Neural crest cell (in vitro differentiated cells): ENCODE measurements around the gene SMIM14. TPM values are rescaled to one million over a fixed set of nuclear protein-coding genes. Genes with fewer than 3 reads are reported as not detected.

Experiments
- DNase-seq: peaks from one replicate; pipeline ENCODE4 v3.0.0; 2021; ENCODE audit warnings: low read depth, mixed read lengths, low spot score
- H3K27ac Mint-ChIP-seq: one replicate; pipeline ENCODE4 v1.8.0; 2021; ENCODE audit warnings: mild to moderate bottlenecking, mixed read lengths; ENCODE audit not compliant: unreplicated experiment
- H3K27me3 Mint-ChIP-seq: 2 replicates; pipeline ENCODE4 v1.8.0; 2021; ENCODE audit warnings: low read depth, mild to moderate bottlenecking, mixed read lengths
- H3K36me3 Mint-ChIP-seq: 2 replicates; pipeline ENCODE4 v1.8.0; 2021; ENCODE audit warnings: low read depth, mild to moderate bottlenecking, mixed read lengths
- H3K4me1 Mint-ChIP-seq: 2 replicates; pipeline ENCODE4 v1.8.0; 2021; ENCODE audit warnings: mixed read lengths
- H3K4me3 Mint-ChIP-seq: one replicate; pipeline ENCODE4 v1.8.0; 2021; ENCODE audit warnings: mild to moderate bottlenecking, mixed read lengths
- H3K9me3 Mint-ChIP-seq: 2 replicates; pipeline ENCODE4 v1.8.0; 2021; ENCODE audit warnings: mixed read lengths
- total RNA-seq: library from RNA; stranded (reverse); gene quantifications from 2 replicates; pipeline ENCODE4 v1.2.1, GENCODE V29; 2021
- TF ChIP-seq, protein P1 (sequence below): fragments of 200-600 bp; sonication (generic); conservative IDR thresholded peaks from 2 replicates; pipeline ENCODE4 v1.5.0; 2021; ENCODE audit warnings: antibody characterized with exemption, mild to moderate bottlenecking

SMIM14 gene
- total RNA-seq, 1 donor from 2014 or later = 7.9 TPM

DNA sequence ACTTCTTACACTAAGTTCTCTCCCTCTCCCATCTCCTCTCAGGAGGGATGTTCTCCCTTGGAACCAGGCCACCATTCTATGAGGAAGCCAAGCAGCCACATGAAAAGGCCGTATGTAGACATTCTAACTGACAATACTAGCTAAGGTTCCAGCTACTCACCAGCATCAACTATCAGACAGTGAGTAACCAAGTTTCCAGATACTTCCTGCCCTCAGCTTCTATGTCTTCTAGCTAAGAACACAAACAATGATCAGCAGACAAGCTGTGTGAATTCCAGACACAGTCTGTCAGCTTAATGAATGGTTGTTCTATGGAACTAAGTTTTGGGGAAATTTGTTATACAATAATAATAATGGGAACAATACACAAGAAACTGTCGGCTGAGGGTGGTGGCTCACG is 50.8 kb downstream of the SMIM14 start:
- Mint-ChIP-seq H3K36me3 (no peaks in the 10 kb centered on the region), H3K27ac (peak overlapping the region; percentile 67), H3K27me3 (no peaks in the 10 kb centered on the region), H3K4me1 (no peaks in the 10 kb centered on the region), H3K9me3 (no peaks in the 10 kb centered on the region), H3K4me3 (no peak overlapping the region)
- no peak for DNase-seq
- TF ChIP-seq, protein P1, sequence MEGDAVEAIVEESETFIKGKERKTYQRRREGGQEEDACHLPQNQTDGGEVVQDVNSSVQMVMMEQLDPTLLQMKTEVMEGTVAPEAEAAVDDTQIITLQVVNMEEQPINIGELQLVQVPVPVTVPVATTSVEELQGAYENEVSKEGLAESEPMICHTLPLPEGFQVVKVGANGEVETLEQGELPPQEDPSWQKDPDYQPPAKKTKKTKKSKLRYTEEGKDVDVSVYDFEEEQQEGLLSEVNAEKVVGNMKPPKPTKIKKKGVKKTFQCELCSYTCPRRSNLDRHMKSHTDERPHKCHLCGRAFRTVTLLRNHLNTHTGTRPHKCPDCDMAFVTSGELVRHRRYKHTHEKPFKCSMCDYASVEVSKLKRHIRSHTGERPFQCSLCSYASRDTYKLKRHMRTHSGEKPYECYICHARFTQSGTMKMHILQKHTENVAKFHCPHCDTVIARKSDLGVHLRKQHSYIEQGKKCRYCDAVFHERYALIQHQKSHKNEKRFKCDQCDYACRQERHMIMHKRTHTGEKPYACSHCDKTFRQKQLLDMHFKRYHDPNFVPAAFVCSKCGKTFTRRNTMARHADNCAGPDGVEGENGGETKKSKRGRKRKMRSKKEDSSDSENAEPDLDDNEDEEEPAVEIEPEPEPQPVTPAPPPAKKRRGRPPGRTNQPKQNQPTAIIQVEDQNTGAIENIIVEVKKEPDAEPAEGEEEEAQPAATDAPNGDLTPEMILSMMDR = no peak

DNA sequence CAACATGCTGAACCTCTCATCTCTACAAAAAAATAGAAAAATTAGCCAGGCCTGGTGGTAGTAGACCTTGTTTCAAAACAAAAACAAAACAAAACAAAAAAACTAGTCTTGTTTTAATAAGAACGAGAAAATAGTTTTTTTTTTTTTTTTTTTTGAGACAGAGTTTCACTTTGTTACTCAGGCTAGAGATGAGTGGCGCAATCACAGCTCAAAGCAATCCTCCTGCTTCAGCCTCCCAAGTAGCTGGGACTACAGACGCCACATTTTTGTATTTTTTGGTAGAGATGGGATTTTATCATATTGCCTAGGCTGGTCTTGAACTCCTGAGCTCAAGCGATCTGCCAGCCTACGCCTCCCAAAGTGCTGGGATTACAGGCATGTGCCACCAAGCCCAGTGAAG is 63.7 kb downstream of the SMIM14 start:
- Mint-ChIP-seq H3K9me3 (no peaks in the 10 kb centered on the region), H3K4me1 (no peaks in the 10 kb centered on the region), H3K27ac (no peak overlapping the region), H3K27me3 (no peaks in the 10 kb centered on the region), H3K4me3 (no peak overlapping the region), H3K36me3 (no peaks in the 10 kb centered on the region)
- TF ChIP-seq, protein P1 = no peak
- no peak for DNase-seq

DNA sequence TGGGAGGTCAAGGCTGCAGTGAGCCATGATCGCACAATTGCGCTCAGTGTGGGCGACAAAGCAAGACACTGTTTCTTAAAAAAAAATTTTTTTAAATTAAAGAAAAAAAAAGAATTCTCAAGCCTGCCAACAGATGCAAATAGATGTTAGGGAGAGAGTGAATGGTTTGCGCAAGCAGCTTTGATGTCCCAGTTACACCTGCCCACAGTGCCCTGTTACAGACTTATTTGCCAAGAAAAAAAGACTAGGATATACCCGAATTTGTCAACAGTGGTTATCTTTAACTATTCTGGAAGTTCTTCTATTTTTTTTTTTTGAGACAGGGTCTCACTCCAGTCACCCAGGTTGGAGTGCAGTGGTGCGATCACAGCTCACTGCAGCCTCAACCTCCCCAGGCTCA is 67.2 kb downstream of the SMIM14 start:
- Mint-ChIP-seq H3K9me3 (no peaks in the 10 kb centered on the region), H3K4me1 (no peaks in the 10 kb centered on the region), H3K27me3 (no peaks in the 10 kb centered on the region), H3K36me3 (no peaks in the 10 kb centered on the region), H3K27ac (no peak overlapping the region), H3K4me3 (no peak overlapping the region)
- TF ChIP-seq, protein P1 = no peak
- DNase-seq = no peak

DNA sequence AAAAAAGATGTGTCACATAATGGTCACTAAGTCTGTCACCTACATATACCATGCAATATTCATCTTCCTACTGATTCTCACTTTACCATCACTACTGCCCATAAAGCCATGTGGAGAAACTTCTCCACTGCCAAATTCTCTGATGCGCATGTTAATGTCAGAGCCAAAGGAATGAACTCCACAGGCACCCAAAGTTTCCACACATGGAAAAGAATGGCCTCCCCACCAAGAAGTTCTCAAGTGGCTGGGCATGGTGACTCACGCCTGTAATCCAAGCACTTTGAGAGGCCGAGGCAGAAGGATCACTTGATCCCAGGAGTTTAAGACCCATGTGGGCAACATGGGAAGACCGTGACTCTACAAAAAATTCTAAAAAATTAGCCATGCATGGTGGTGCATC is 67.6 kb downstream of the SMIM14 start:
- H3K27ac Mint-ChIP-seq = no peak overlapping the region
- no peak for DNase-seq
- TF ChIP-seq, protein P1 = no peak
- no peak overlapping the region for H3K4me3 Mint-ChIP-seq
- H3K27me3 Mint-ChIP-seq = no peaks in the 10 kb centered on the region
- H3K36me3 Mint-ChIP-seq = peaks cover 3% of the 10 kb centered on the region
- H3K9me3 Mint-ChIP-seq = peaks cover 3% of the 10 kb centered on the region
- no peaks in the 10 kb centered on the region for H3K4me1 Mint-ChIP-seq

DNA sequence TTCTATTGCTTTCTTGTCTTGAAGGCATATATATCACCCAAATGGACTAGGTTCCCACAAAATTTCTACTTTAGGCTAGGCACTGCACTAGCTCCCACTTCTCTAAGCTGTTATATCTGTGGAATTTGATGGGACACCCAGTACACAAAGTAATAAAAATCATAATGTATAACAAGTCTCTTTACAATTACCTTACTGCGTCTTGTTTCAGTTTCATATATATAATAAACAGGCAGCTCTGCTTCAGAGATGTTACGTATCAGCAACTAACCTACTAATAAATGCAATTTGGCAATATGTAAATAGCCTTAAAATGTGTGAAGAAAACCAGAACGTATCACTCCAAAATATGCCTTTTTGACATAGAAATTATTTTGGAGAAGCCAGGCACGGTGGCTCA is 69.5 kb downstream of the SMIM14 start:
- Mint-ChIP-seq H3K9me3 (peaks cover 8% of the 10 kb centered on the region), H3K4me3 (no peak overlapping the region), H3K4me1 (no peaks in the 10 kb centered on the region), H3K27me3 (no peaks in the 10 kb centered on the region), H3K27ac (no peak overlapping the region), H3K36me3 (peaks cover 10% of the 10 kb centered on the region)
- DNase-seq = no peak
- TF ChIP-seq, protein P1 = no peak

DNA sequence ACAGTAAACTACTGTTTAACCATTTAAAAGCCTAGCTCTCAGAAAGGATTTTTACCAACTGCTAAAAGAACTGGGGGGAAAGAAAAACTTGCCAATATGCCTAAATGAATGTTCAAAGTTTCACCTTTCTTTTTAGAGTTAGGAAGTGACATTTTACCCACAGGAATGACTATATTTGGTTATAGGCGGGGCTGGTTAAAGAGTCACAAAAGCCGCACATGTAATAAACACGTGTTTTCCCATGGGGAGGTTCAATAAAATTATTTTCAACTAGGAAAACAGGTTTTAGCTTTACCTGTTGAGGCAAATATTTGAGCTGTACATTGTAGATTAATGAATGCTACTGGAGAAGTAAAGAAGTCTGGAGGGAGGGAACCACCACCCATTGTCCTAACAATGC is 69.9 kb downstream of the SMIM14 start:
- Mint-ChIP-seq H3K27ac (no peak overlapping the region), H3K9me3 (peaks cover 8% of the 10 kb centered on the region), H3K27me3 (no peaks in the 10 kb centered on the region), H3K4me1 (no peaks in the 10 kb centered on the region), H3K36me3 (peaks cover 10% of the 10 kb centered on the region), H3K4me3 (no peak overlapping the region)
- no peak for DNase-seq
- TF ChIP-seq, protein P1 = no peak
